ENCODE results near the gene SNAP25.

DNA sequence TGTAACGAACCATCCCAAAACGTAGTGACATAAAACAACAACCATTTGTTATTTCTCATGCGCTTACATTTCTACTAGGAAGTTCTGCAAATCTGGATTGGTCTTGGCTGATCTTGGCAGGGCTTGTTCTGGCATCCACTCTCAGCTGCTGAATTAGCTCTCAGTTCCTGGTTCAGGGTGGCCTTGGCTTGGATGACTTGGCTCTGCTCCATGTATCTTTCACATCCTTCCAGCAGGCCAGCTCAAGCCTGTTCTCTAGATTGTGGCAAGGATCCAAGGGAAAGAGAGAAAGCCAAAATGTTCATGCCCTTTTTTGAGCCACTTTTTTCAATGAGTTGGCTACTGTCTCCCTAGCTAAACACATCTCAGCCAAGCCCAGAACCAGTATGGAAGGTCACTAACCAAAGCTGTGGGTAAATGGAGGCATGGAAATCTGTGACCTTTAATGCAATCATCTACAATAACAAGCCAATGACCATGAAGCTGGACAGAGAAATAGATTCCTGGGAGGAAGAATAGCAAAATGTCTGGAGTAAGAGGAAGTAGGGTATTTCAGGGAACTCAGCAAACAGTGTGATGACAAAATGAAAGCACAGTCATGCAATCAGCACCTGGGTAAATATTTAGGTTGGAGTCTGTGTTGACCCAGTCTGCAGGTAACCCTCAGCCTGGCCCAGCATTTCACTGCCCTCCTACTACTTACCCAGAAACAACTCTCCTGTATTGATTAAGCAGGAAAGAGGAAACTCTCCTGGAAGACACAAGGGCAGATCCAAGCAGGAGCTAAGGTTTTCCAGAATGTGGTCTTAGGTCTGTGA lies 32.7 kb upstream of the SNAP25 start:
- TF ChIP-seq, protein P1, sequence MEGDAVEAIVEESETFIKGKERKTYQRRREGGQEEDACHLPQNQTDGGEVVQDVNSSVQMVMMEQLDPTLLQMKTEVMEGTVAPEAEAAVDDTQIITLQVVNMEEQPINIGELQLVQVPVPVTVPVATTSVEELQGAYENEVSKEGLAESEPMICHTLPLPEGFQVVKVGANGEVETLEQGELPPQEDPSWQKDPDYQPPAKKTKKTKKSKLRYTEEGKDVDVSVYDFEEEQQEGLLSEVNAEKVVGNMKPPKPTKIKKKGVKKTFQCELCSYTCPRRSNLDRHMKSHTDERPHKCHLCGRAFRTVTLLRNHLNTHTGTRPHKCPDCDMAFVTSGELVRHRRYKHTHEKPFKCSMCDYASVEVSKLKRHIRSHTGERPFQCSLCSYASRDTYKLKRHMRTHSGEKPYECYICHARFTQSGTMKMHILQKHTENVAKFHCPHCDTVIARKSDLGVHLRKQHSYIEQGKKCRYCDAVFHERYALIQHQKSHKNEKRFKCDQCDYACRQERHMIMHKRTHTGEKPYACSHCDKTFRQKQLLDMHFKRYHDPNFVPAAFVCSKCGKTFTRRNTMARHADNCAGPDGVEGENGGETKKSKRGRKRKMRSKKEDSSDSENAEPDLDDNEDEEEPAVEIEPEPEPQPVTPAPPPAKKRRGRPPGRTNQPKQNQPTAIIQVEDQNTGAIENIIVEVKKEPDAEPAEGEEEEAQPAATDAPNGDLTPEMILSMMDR (IDR thresholded peaks at IDR 0.05) = no peak
- TF ChIP-seq EZH2 (IDR thresholded peaks at IDR 0.05; ENCODE audit: borderline replicate concordance, insufficient read depth, low read depth, low read length, poor library complexity, severe bottlenecking) = no peak

Measured in B cell (primary cell).